Measurements from ENCODE around the gene FBXW7. TPM values are rescaled to one million over a fixed set of nuclear protein-coding genes. Genes with fewer than 3 reads are reported as not detected.

The FBXW7 gene
- total RNA-seq, 1 experiment from 2014 or later: 23.0 TPM

- Mint-ChIP-seq H3K27ac (no peak overlapping the region), H3K9me3 (no peaks in the 10 kb centered on the region), H3K36me3 (no peaks in the 10 kb centered on the region), H3K4me1 (peaks cover 25% of the 10 kb centered on the region), H3K4me3 (no peak overlapping the region), H3K27me3 (ENCODE audit: low read depth) (no peaks in the 10 kb centered on the region)
- DNase-seq (ENCODE audit: low spot score) (no peak), ATAC-seq (no peak)
- CTCF ChIA-PET: no interaction called here
- TF ChIP-seq JAZF1 (CRISPR knock-in tag; IDR thresholded peaks at IDR 0.05) (no peak), GRHL2 (CRISPR knock-in tag; IDR thresholded peaks at IDR 0.05; ENCODE audit: insufficient replicate concordance, severe bottlenecking) (no peak), E2F4 (CRISPR knock-in tag; IDR thresholded peaks at IDR 0.05; ENCODE audit: borderline replicate concordance, low read depth) (no peak), E2F1 (CRISPR knock-in tag; IDR thresholded peaks at IDR 0.05) (no peak), USF2 (CRISPR knock-in tag; IDR thresholded peaks at IDR 0.05) (no peak), NR2C2 (CRISPR knock-in tag; IDR thresholded peaks at IDR 0.05) (no peak), NFATC4 (CRISPR knock-in tag; IDR thresholded peaks at IDR 0.05) (no peak), NR3C1 (CRISPR knock-in tag; conservative IDR thresholded peaks at IDR 0.05; ENCODE audit: low read depth) (no peak), PRRX2 (CRISPR knock-in tag; IDR thresholded peaks at IDR 0.05) (no peak), ZBTB21 (CRISPR knock-in tag; IDR thresholded peaks at IDR 0.05; ENCODE audit: borderline replicate concordance) (no peak), NFE2L1 (CRISPR knock-in tag; IDR thresholded peaks at IDR 0.05) (no peak), ATF2 (CRISPR knock-in tag; IDR thresholded peaks at IDR 0.05; ENCODE audit: borderline replicate concordance, low read depth) (no peak), STAT6 (CRISPR knock-in tag; conservative IDR thresholded peaks at IDR 0.05; ENCODE audit: low read depth) (no peak), MAX (CRISPR knock-in tag; IDR thresholded peaks at IDR 0.05) (no peak), FOXJ3 (CRISPR knock-in tag; IDR thresholded peaks at IDR 0.05; ENCODE audit: borderline replicate concordance) (no peak), ZNF396 (CRISPR knock-in tag; IDR thresholded peaks at IDR 0.05; ENCODE audit: borderline replicate concordance) (no peak), ZNF671 (CRISPR knock-in tag; IDR thresholded peaks at IDR 0.05) (no peak), AFF4 (CRISPR knock-in tag; IDR thresholded peaks at IDR 0.05; ENCODE audit: borderline replicate concordance) (no peak), CTCF (IDR thresholded peaks at IDR 0.05) (no peak), ZBTB43 (CRISPR knock-in tag; IDR thresholded peaks at IDR 0.05) (no peak)
- POLR2A ChIA-PET: no interaction called here
Observed at GRCh38 chr4:152463562-152463961, 72.3 kb downstream of the FBXW7 start.

All from WTC11 (cell line).